Memory B cell (primary cell): ENCODE data around the gene CAMK2B.
A peak's percentile ranks its signal among the peaks of the same experiment; 100 is the strongest.

Source experiments
- ATAC-seq: fragments of 150-1000 bp; cut with Tn5 transposase; 2 replicates; pipeline ENCODE4 v1.10.0; 2021; ENCODE audit warnings: low read depth, mild to moderate bottlenecking, moderate library complexity
- DNase-seq, 2 donors: peaks; one replicate each; pipeline ENCODE4 v3.0.0; 2022; ENCODE audit warnings: low spot score in 2 of 2
- H3K27ac Mint-ChIP-seq: one replicate; pipeline ENCODE4 v1.8.0; 2022; ENCODE audit warnings: mild to moderate bottlenecking, moderate library complexity, mixed read lengths
- H3K27me3 Mint-ChIP-seq: one replicate; pipeline ENCODE4 v1.8.0; 2022; ENCODE audit warnings: mixed read lengths
- H3K36me3 Mint-ChIP-seq: one replicate; pipeline ENCODE4 v1.8.0; 2022; ENCODE audit warnings: mild to moderate bottlenecking, mixed read lengths
- H3K4me1 Mint-ChIP-seq: one replicate; pipeline ENCODE4 v1.8.0; 2022; ENCODE audit warnings: mixed read lengths
- H3K4me3 Mint-ChIP-seq: one replicate; pipeline ENCODE4 v1.8.0; 2022; ENCODE audit warnings: mild to moderate bottlenecking, moderate library complexity, mixed read lengths
- H3K9me3 Mint-ChIP-seq: one replicate; pipeline ENCODE4 v1.8.0; 2022; ENCODE audit warnings: mixed read lengths

The CAMK2B gene

GRCh38 chr7:44219371-44220045 is 105.9 kb downstream of the CAMK2B start:
- no peak overlapping the region for H3K4me3 Mint-ChIP-seq
- peaks cover 1% of the 10 kb centered on the region for H3K4me1 Mint-ChIP-seq
- DNase-seq (no peak), ATAC-seq (no peak)
- no peak overlapping the region for H3K27ac Mint-ChIP-seq
- H3K27me3 Mint-ChIP-seq, result peaks cover 7% of the 10 kb centered on the region
- no peaks in the 10 kb centered on the region for H3K9me3 Mint-ChIP-seq
- no peaks in the 10 kb centered on the region for H3K36me3 Mint-ChIP-seq

GRCh38 chr7:44218418-44219201 is 106.8 kb downstream of the CAMK2B start:
- DNase-seq, result no peak
- Mint-ChIP-seq H3K4me1 (peaks cover 9% of the 10 kb centered on the region), H3K36me3 (no peaks in the 10 kb centered on the region), H3K9me3 (no peaks in the 10 kb centered on the region), H3K4me3 (no peak overlapping the region), H3K27me3 (peaks cover 2% of the 10 kb centered on the region), H3K27ac (peak overlapping the region; percentile 33)
- no peak for ATAC-seq

GRCh38 chr7:44217852-44218402 is 107.5 kb downstream of the CAMK2B start:
- Mint-ChIP-seq H3K36me3 (no peaks in the 10 kb centered on the region), H3K4me3 (no peak overlapping the region), H3K4me1 (peaks cover 9% of the 10 kb centered on the region), H3K27me3 (no peaks in the 10 kb centered on the region), H3K9me3 (no peaks in the 10 kb centered on the region), H3K27ac (peak overlapping the region; percentile 33)
- no peak for ATAC-seq
- no peak for DNase-seq

GRCh38 chr7:44217223-44217714 is 108.1 kb downstream of the CAMK2B start:
- no peaks in the 10 kb centered on the region for H3K27me3 Mint-ChIP-seq
- H3K4me1 Mint-ChIP-seq, result peaks cover 9% of the 10 kb centered on the region
- DNase-seq, result no peak
- H3K4me3 Mint-ChIP-seq, result no peak overlapping the region
- no peaks in the 10 kb centered on the region for H3K9me3 Mint-ChIP-seq
- H3K36me3 Mint-ChIP-seq, result no peaks in the 10 kb centered on the region
- no peak overlapping the region for H3K27ac Mint-ChIP-seq
- no peak for ATAC-seq

GRCh38 chr7:44216521-44217222 is 108.7 kb downstream of the CAMK2B start:
- Mint-ChIP-seq H3K27ac (no peak overlapping the region), H3K9me3 (no peaks in the 10 kb centered on the region), H3K4me3 (no peak overlapping the region), H3K27me3 (no peaks in the 10 kb centered on the region), H3K4me1 (peaks cover 9% of the 10 kb centered on the region), H3K36me3 (no peaks in the 10 kb centered on the region)
- ATAC-seq (no peak), DNase-seq (no peak)

- no peak for DNase-seq
- Mint-ChIP-seq H3K36me3 (peaks cover 5% of the 10 kb centered on the region), H3K4me1 (peaks cover 9% of the 10 kb centered on the region)
These were observed 109.4 kb downstream of the CAMK2B start for GRCh38 chr7:44216019-44216418.

GRCh38 chr7:44215531-44215930 is 109.9 kb downstream of the CAMK2B start:
- H3K9me3 Mint-ChIP-seq, result no peaks in the 10 kb centered on the region
- no peaks in the 10 kb centered on the region for H3K27me3 Mint-ChIP-seq
- no peak overlapping the region for H3K4me3 Mint-ChIP-seq
- H3K36me3 Mint-ChIP-seq, result peaks cover 7% of the 10 kb centered on the region
- peaks cover 9% of the 10 kb centered on the region for H3K4me1 Mint-ChIP-seq
- DNase-seq (no peak), ATAC-seq (no peak)
- H3K27ac Mint-ChIP-seq, result no peak overlapping the region

More at GRCh38 chr7:44216019-44216418, 109.4 kb downstream of the CAMK2B start:
- no peaks in the 10 kb centered on the region for H3K27me3 Mint-ChIP-seq
- no peak for ATAC-seq
- H3K9me3 Mint-ChIP-seq, result no peaks in the 10 kb centered on the region
- H3K4me3 Mint-ChIP-seq, result no peak overlapping the region
- H3K27ac Mint-ChIP-seq, result no peak overlapping the region

- no peak for DNase-seq
- H3K4me3 Mint-ChIP-seq, result no peak overlapping the region
- peak; percentile 44 for ATAC-seq
- H3K4me1 Mint-ChIP-seq, result peaks cover 9% of the 10 kb centered on the region
- no peaks in the 10 kb centered on the region for H3K9me3 Mint-ChIP-seq
- peaks cover 17% of the 10 kb centered on the region for H3K36me3 Mint-ChIP-seq
- no peaks in the 10 kb centered on the region for H3K27me3 Mint-ChIP-seq
- peak overlapping the region; percentile 74 for H3K27ac Mint-ChIP-seq
These were observed 111.5 kb downstream of the CAMK2B start for GRCh38 chr7:44213877-44214388.

- no peaks in the 10 kb centered on the region for H3K27me3 Mint-ChIP-seq
- DNase-seq (no peak), ATAC-seq (no peak)
- H3K9me3 Mint-ChIP-seq, result no peaks in the 10 kb centered on the region
- peaks cover 20% of the 10 kb centered on the region for H3K36me3 Mint-ChIP-seq
- H3K4me3 Mint-ChIP-seq, result no peak overlapping the region
- peak overlapping the region; percentile 74 for H3K27ac Mint-ChIP-seq
- peaks cover 9% of the 10 kb centered on the region for H3K4me1 Mint-ChIP-seq
These were observed 112.1 kb downstream of the CAMK2B start for GRCh38 chr7:44213206-44213876.

GRCh38 chr7:44212581-44213184 is 112.7 kb downstream of the CAMK2B start:
- no peak for DNase-seq
- ATAC-seq, result no peak
- H3K4me3 Mint-ChIP-seq, result no peak overlapping the region
- H3K27ac Mint-ChIP-seq, result no peak overlapping the region
- H3K27me3 Mint-ChIP-seq, result no peaks in the 10 kb centered on the region
- peaks cover 9% of the 10 kb centered on the region for H3K4me1 Mint-ChIP-seq
- H3K36me3 Mint-ChIP-seq, result peaks cover 22% of the 10 kb centered on the region
- no peaks in the 10 kb centered on the region for H3K9me3 Mint-ChIP-seq

GRCh38 chr7:44212018-44212417 is 113.4 kb downstream of the CAMK2B start:
- Mint-ChIP-seq H3K36me3 (peaks cover 22% of the 10 kb centered on the region), H3K4me1 (peaks cover 9% of the 10 kb centered on the region), H3K4me3 (no peak overlapping the region), H3K27me3 (no peaks in the 10 kb centered on the region), H3K9me3 (no peaks in the 10 kb centered on the region), H3K27ac (no peak overlapping the region)
- no peak for ATAC-seq
- no peak for DNase-seq

GRCh38 chr7:44211126-44211675 is 114.2 kb downstream of the CAMK2B start:
- Mint-ChIP-seq H3K27ac (no peak overlapping the region), H3K36me3 (peaks cover 25% of the 10 kb centered on the region), H3K4me1 (peaks cover 9% of the 10 kb centered on the region), H3K4me3 (no peak overlapping the region), H3K9me3 (no peaks in the 10 kb centered on the region), H3K27me3 (no peaks in the 10 kb centered on the region)
- ATAC-seq, result no peak
- no peak for DNase-seq

- peaks cover 11% of the 10 kb centered on the region for H3K4me1 Mint-ChIP-seq
- no peaks in the 10 kb centered on the region for H3K9me3 Mint-ChIP-seq
- no peaks in the 10 kb centered on the region for H3K27me3 Mint-ChIP-seq
- H3K36me3 Mint-ChIP-seq, result peaks cover 29% of the 10 kb centered on the region
- H3K4me3 Mint-ChIP-seq, result no peak overlapping the region
- H3K27ac Mint-ChIP-seq, result no peak overlapping the region
- no peak for ATAC-seq
- no peak for DNase-seq
These were observed 115.3 kb downstream of the CAMK2B start for GRCh38 chr7:44210107-44210506.
